Measurements from ENCODE around the gene ALPL.

- TF ChIP-seq CTCF (IDR thresholded peaks at IDR 0.05) (no peak), POLR2A (IDR thresholded peaks at IDR 0.05) (no peak)
Measured at GRCh38 chr1:21587602-21587953, 78.4 kb downstream of the ALPL start.

All from upper lobe of left lung (tissue), 4 donors.